ENCODE data around the gene TMEM52.

Gene TMEM52

DNA sequence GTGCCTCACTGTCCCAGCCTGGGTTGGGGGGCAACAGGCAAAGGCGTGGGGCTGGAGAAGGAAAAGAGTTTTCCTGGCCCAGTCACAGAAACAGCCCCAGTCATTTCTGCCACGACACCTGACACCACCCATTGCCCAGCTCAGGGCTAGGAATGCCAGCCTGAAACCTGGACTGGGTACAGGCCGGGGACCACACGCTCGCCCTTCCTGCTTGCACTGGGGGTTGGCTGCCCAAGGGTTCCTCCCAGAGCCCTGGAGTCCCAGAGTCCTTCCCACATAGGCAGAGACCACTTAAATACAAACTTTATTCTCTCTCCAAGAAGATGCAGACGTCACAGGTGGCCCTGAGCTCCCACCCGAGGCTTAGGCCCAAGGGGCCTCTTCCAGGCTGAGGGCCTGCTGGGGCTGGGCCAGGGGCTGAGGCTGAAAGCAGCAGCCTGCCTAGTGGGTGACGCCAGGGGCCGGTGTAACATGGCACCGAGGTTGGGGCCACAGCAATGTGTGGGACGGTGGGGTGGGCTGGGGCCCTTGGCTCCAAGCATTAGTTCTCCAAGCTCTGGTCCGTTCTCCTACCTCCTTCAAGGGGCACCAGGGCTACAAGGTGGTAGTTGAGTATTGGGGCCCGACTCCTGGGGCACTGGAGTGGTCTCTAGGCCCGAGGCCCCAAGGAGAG lies 1.6 kb downstream of the TMEM52 start:
- H3K9me3 ChIP-seq (ENCODE audit: control insufficient read depth, low read depth, low read length), result no peaks in the 10 kb centered on the region
- peaks cover 5% of the 10 kb centered on the region for H3K27me3 ChIP-seq (ENCODE audit: control insufficient read depth, insufficient read depth, low read length)
- no peak overlapping the region for H3K9ac ChIP-seq (ENCODE audit: low read length)
- H3K4me3 ChIP-seq (ENCODE audit: low read length), result no peak overlapping the region
- H3K4me1 ChIP-seq (ENCODE audit: control insufficient read depth, low read depth, low read length), result peaks cover 5% of the 10 kb centered on the region
- H3K36me3 ChIP-seq (ENCODE audit: control insufficient read depth, low read depth, low read length), result no peaks in the 10 kb centered on the region
- no peak overlapping the region for H3K27ac ChIP-seq (ENCODE audit: low read length)

DNA sequence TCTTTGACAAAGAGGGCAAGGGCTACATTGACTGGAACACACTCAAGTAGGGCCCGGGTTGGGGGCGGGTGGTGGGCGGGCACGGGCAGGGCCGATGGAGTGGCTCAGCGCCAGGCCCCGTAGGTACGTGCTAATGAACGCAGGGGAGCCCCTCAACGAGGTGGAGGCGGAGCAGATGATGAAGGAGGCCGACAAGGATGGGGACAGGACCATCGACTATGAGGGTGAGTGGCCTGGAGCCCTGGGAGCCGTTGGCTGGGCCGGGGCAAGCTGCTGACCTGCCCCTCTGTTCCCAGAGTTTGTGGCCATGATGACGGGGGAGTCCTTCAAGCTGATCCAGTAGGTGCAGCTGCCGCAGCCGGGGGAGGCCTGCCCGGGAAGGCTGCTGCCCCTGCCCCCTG lies 2.2 kb downstream of the TMEM52 start:
- peaks cover 5% of the 10 kb centered on the region for H3K4me1 ChIP-seq (ENCODE audit: control insufficient read depth, low read depth, low read length)
- H3K9ac ChIP-seq (ENCODE audit: low read length), result no peak overlapping the region
- H3K4me3 ChIP-seq (ENCODE audit: low read length), result no peak overlapping the region
- H3K27ac ChIP-seq (ENCODE audit: low read length), result no peak overlapping the region
- H3K27me3 ChIP-seq (ENCODE audit: control insufficient read depth, insufficient read depth, low read length), result peaks cover 5% of the 10 kb centered on the region
- H3K9me3 ChIP-seq (ENCODE audit: control insufficient read depth, low read depth, low read length), result no peaks in the 10 kb centered on the region
- H3K36me3 ChIP-seq (ENCODE audit: control insufficient read depth, low read depth, low read length), result no peaks in the 10 kb centered on the region

DNA sequence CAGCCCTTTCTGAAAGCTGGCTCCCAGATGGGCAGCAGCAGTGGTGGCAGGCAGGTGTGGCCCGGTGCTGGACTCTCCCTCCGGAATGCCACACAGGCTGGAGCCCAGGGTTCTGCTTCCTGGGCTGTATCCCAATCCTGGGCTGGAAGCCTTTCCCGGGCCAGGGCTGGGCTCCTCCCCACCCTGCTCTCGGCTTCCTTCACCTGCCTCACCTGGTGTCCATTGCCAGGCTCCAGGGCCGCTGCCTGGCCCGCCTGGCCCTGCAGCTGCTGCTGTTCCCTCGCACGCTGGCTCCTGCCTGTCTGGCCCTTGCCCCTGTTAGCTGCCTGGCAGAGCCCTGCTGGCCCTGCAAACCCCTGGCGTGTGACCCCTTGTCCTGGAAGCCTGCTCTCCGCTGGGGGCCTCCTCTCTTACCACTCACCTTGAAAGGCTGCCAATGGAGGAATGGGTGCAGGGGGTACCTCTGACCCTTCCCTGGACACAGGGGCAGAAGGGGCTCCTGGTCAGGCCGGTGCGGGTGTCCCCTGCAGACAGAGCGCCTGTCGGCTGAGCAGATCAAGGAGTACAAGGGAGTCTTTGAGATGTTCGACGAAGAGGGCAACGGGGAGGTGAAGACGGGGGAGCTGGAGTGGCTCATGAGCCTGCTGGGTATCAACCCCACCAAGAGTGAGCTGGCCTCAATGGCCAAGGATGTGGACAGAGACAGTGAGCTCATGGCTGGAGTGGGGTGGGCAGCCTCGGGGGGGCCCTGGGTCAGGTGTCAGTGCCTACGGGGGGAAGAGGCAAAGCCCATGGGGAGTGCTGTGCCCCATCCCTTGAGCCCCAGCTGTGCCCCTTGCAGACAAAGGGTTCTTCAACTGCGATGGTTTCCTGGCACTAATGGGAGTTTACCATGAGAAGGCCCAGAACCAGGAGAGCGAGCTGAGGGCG lies 2.9 kb downstream of the TMEM52 start:
- H3K4me1 ChIP-seq (ENCODE audit: control insufficient read depth, low read depth, low read length), result peaks cover 5% of the 10 kb centered on the region
- peaks cover 5% of the 10 kb centered on the region for H3K27me3 ChIP-seq (ENCODE audit: control insufficient read depth, insufficient read depth, low read length)
- H3K36me3 ChIP-seq (ENCODE audit: control insufficient read depth, low read depth, low read length), result no peaks in the 10 kb centered on the region
- H3K9me3 ChIP-seq (ENCODE audit: control insufficient read depth, low read depth, low read length), result no peaks in the 10 kb centered on the region
- no peak overlapping the region for H3K9ac ChIP-seq (ENCODE audit: low read length)
- no peak overlapping the region for H3K4me3 ChIP-seq (ENCODE audit: low read length)
- no peak overlapping the region for H3K27ac ChIP-seq (ENCODE audit: low read length)

DNA sequence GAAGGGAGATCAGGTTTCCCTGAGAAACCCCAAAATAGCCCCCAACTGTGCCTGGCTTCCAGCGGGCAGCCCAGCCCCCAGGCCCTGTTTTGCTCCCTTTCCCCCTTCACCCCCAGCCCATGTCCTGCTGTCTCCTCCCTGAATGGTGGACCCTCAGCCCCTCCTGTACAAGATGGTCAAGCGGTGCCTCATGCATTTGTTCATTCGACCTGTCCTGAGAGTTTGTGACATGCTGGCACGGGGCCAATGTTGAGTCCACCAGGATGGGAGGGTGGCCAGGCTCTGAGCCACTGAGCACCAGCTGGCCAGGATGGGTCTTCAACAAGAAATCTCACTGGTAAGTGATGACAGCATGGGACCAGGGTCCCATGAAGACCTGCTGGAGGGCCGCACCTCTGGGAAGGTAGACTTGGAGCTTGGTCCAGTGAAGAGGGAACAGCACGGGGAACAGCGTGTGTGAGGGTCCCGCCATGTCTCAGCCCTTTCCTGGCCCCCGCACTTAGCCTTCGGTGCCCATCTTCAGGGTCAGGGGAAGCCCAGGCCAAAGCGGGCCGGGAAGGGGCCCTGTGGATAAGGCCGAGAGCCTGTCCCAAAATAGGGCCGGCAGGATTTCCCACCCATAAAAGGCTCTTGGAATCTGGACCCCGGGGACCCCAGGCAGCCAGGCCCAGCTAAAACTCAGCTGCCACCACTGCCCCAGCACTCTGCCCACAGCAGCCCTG lies 3.9 kb downstream of the TMEM52 start, which contains the start of gene CALML6:
Gene CALML6, plus strand, starts transcription at position 290 of the 722 bp plus-strand sequence. Its CDS starts 21 bp downstream, at position 311.
- no peaks in the 10 kb centered on the region for H3K36me3 ChIP-seq (ENCODE audit: control insufficient read depth, low read depth, low read length)
- H3K27me3 ChIP-seq (ENCODE audit: control insufficient read depth, insufficient read depth, low read length), result peaks cover 4% of the 10 kb centered on the region
- no peaks in the 10 kb centered on the region for H3K9me3 ChIP-seq (ENCODE audit: control insufficient read depth, low read depth, low read length)
- H3K9ac ChIP-seq (ENCODE audit: low read length), result no peak within 1 kb of the TSS
- H3K4me1 ChIP-seq (ENCODE audit: control insufficient read depth, low read depth, low read length), result peaks cover 5% of the 10 kb centered on the region
- no peak within 1 kb of the TSS for H3K27ac ChIP-seq (ENCODE audit: low read length)
- H3K4me3 ChIP-seq (ENCODE audit: low read length), result no peak within 1 kb of the TSS

DNA sequence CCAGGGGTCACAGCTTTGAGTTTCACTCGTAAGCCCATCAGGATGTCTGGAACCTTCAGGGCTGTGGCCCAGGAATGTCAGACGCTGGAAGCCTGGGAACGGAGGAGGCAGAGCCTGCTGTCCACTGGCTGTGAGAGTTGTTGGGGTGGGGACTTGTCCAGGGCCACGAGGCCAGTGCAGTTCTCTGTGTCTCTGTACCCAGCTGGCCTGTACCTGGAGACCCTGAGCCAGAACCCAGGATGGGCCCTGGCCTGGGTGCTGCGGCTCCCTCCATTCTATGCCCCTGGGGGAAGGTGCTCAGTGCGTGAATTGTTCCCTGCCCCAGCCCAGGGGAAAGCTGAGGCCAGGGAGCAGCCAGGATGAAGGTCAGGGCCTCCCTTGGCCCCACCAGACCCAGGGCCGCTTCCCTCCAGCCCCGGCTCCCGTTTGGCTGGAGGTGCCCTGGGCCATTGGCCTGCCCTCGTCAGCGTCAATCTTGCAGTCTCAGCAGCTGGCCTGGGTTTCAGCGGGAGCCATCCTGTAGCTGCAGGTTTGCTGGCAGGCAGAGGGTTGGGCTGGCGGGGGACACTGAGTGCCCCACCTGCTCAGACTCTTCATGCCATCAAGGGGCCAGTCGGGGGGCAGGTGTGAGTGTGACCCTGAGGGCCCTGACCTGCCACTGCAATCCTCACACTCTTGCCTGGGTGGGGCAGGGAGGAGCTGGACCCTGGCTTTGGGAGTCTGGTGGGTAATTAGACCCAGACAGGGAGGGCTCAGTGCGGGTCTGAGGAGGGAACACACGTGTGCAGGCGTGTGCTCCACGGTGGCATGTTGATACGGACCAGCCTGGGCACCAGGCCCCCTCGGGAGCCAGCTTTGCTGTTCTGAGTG lies 4.7 kb downstream of the TMEM52 start:
- Histone ChIP-seq H3K4me1 (ENCODE audit: control insufficient read depth, low read depth, low read length) (peaks cover 4% of the 10 kb centered on the region), H3K4me3 (ENCODE audit: low read length) (no peak overlapping the region), H3K9ac (ENCODE audit: low read length) (no peak overlapping the region), H3K27ac (ENCODE audit: low read length) (no peak overlapping the region), H3K9me3 (ENCODE audit: control insufficient read depth, low read depth, low read length) (no peaks in the 10 kb centered on the region), H3K36me3 (ENCODE audit: control insufficient read depth, low read depth, low read length) (no peaks in the 10 kb centered on the region), H3K27me3 (ENCODE audit: control insufficient read depth, insufficient read depth, low read length) (no peaks in the 10 kb centered on the region)

DNA sequence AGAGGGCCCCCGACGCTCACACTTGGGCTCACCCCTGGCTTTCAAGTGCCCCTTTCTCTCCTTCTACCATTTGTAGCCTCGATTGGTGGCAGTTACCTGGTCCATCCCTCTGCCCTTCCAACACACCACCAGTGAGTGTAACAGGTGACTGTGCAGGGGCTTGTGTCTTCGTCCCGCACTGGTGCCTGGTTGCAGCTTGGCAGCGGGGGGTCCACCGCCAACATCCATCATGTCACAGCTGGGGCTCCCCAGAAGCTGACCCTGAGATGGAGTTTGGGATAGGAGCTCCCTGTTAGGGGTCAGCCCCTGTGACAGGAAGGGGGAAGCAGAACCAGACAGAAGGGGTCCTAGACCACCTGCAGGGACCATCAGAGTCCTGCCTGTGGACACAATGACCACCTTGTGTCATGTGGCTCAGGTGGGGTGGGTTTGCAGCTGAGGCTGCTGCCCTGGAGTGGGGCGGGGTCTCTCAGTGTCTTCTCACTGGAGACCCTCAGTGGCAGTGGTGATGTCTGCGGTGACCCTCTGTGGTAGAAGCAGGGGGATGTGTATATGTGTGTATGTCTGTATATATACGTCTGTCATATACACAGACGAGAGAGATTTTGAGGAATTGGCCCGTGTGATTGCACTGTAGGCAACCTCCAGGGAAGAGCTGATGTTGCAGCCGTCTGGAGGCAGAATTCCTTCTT lies 7.6 kb downstream of the TMEM52 start:
- Histone ChIP-seq H3K27ac (ENCODE audit: low read length) (no peak overlapping the region), H3K4me1 (ENCODE audit: control insufficient read depth, low read depth, low read length) (peaks cover 4% of the 10 kb centered on the region), H3K36me3 (ENCODE audit: control insufficient read depth, low read depth, low read length) (no peaks in the 10 kb centered on the region), H3K4me3 (ENCODE audit: low read length) (no peak overlapping the region), H3K27me3 (ENCODE audit: control insufficient read depth, insufficient read depth, low read length) (no peaks in the 10 kb centered on the region), H3K9ac (ENCODE audit: low read length) (no peak overlapping the region), H3K9me3 (ENCODE audit: control insufficient read depth, low read depth, low read length) (no peaks in the 10 kb centered on the region)

DNA sequence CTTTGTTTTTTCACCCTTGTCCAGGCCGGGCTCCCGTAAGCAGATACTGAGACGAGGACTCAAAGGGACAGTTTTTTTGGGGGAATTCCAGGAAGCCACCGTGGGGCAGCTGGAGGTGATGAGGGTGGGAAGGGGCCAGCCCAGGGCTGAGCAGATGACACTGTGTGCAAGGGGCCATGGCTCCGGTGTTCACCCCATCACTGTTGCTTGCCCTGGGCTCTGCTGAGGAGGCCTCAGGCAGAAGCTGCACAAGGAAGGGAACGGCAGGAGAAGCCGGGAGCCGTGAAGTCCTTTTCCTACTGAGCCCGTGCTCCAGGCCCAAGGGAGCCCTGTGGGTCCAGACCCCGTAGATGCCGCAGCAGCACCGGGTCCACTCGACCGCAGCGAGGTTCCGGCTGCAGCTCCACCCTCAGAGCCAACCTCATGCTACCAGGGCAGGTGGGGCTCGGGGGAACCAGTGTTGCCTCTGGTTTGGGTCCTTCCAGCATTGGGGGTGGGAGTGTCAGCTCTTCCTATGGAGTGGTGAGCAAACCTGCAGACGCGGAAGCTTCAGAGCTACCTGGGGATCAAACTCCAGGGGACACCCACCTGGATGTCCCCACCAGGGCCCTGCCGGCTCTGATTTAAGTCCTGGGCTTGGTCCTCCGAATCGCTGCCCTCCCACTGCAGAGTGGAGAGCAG lies 8.3 kb downstream of the TMEM52 start:
- no peak overlapping the region for H3K9ac ChIP-seq (ENCODE audit: low read length)
- no peak overlapping the region for H3K4me3 ChIP-seq (ENCODE audit: low read length)

DNA sequence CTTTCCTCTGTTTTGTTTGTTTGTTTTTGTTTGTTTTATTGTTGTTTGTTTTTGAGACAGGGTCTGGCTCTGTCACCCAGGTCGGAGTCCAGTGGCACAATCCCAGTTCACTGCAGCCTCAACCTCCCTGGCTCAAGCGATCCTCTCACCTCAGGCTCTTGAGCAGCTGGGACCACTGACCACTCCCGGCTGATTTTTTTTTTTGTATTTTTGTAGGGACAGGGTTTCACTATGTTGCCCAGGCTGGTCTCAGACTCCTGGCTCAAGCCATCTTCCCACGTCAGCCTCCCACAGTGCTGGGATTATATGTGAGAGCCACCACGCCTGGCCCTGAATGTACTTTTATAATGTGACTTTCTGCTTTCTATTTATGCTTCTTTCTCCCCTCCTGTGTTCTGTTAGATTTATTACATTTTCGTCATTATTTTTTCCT lies 9.0 kb downstream of the TMEM52 start:
- Histone ChIP-seq H3K9me3 (ENCODE audit: control insufficient read depth, low read depth, low read length) (no peaks in the 10 kb centered on the region), H3K36me3 (ENCODE audit: control insufficient read depth, low read depth, low read length) (no peaks in the 10 kb centered on the region), H3K9ac (ENCODE audit: low read length) (peak overlapping the region; percentile 56), H3K27me3 (ENCODE audit: control insufficient read depth, insufficient read depth, low read length) (no peaks in the 10 kb centered on the region), H3K4me3 (ENCODE audit: low read length) (peak overlapping the region; percentile 52), H3K27ac (ENCODE audit: low read length) (no peak overlapping the region), H3K4me1 (ENCODE audit: control insufficient read depth, low read depth, low read length) (peaks cover 4% of the 10 kb centered on the region)

More for the DNA sequence above, 8.3 kb downstream of the TMEM52 start:
- no peaks in the 10 kb centered on the region for H3K9me3 ChIP-seq (ENCODE audit: control insufficient read depth, low read depth, low read length)
- H3K4me1 ChIP-seq (ENCODE audit: control insufficient read depth, low read depth, low read length), result peaks cover 4% of the 10 kb centered on the region
- H3K27me3 ChIP-seq (ENCODE audit: control insufficient read depth, insufficient read depth, low read length), result no peaks in the 10 kb centered on the region
- no peak overlapping the region for H3K27ac ChIP-seq (ENCODE audit: low read length)
- H3K36me3 ChIP-seq (ENCODE audit: control insufficient read depth, low read depth, low read length), result no peaks in the 10 kb centered on the region

DNA sequence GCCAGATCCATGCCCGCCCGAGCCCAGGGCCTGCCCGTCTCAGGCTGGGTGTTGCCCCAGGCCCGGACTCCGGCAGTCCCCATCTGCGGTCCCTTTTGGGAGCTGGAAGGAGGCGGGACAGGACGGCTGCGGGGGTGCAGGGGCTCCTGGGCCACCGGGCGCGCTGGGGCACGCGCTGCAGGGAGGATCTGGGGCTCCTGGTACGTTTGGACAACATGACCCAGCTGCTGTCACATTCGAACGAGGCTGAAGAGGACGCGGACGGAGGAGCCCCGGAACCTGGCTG lies 10.6 kb downstream of the TMEM52 start:
- H3K27me3 ChIP-seq (ENCODE audit: control insufficient read depth, insufficient read depth, low read length), result no peaks in the 10 kb centered on the region

DNA sequence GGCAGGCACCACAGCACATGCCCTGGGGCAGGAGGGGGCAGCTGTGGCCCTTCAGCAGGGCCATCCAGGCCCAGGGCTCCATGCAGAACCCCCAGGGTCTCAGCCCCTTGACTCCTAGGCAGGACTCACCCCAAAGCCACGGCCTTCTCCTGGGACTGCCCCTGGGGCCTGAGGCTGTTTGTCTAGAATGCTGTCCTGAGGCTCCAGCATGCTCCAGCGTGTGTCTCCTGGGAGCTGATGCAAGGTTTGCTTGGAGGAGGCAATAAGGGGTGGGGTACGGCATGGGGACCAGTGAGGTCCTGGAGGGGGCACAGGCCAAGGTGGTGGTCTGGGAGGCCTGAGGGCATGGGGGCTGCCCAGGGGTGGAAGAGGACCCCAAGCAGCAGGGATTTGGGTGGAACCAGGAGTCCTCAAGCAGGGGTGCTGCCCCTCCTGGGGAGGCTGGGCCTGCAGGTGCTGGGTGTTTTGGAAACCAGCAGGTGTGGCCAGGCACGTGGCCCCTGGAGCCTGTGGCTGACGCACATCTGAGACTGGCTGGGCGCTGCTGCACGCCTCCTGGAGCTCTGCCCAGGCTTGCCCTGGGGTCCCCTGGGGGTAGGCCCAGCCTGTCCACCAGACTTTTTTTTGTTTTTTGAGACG lies 11.9 kb downstream of the TMEM52 start:
- no peak overlapping the region for H3K4me3 ChIP-seq (ENCODE audit: low read length)
- H3K4me1 ChIP-seq (ENCODE audit: control insufficient read depth, low read depth, low read length), result peaks cover 4% of the 10 kb centered on the region
- H3K9ac ChIP-seq (ENCODE audit: low read length), result no peak overlapping the region
- H3K36me3 ChIP-seq (ENCODE audit: control insufficient read depth, low read depth, low read length), result no peaks in the 10 kb centered on the region
- H3K9me3 ChIP-seq (ENCODE audit: control insufficient read depth, low read depth, low read length), result peaks cover 3% of the 10 kb centered on the region
- H3K27ac ChIP-seq (ENCODE audit: low read length), result no peak overlapping the region
- H3K27me3 ChIP-seq (ENCODE audit: control insufficient read depth, insufficient read depth, low read length), result no peaks in the 10 kb centered on the region

More for the DNA sequence above, 10.6 kb downstream of the TMEM52 start:
- Histone ChIP-seq H3K4me1 (ENCODE audit: control insufficient read depth, low read depth, low read length) (peaks cover 4% of the 10 kb centered on the region), H3K4me3 (ENCODE audit: low read length) (peak overlapping the region; percentile 61), H3K9ac (ENCODE audit: low read length) (no peak overlapping the region), H3K36me3 (ENCODE audit: control insufficient read depth, low read depth, low read length) (no peaks in the 10 kb centered on the region), H3K27ac (ENCODE audit: low read length) (no peak overlapping the region), H3K9me3 (ENCODE audit: control insufficient read depth, low read depth, low read length) (no peaks in the 10 kb centered on the region)
